ENCODE measurements around the gene RAPGEF1.

The RAPGEF1 gene

GRCh38 chr9:131752231-131752884 lies 12.5 kb upstream of the RAPGEF1 start:
- no peak for DNase-seq

GRCh38 chr9:131748411-131748955 lies 8.6 kb upstream of the RAPGEF1 start:
- no peak for DNase-seq

DNA sequence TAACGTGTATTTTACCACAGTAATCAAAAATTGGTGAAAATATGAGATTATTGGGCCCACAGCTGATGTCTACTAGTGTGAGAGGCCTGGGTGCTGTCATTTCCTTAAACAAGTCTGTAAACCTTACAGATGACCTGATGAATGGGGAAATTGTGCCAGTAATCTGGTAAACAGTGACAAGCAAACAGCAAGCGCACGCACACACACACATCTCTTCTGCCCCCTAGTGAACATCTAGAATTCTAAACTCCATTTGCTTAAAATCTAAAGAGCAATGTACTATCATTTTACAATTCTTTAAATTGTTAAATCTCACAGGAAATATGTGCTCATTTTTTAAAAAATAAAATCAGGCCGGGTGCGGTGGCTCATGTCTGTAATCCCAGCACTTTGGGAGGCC lies 7.5 kb upstream of the RAPGEF1 start:
- no peak for DNase-seq

- no peak for DNase-seq
These were observed 5.7 kb upstream of the RAPGEF1 start for GRCh38 chr9:131745610-131746009.

- DNase-seq = no peak
These were observed 4.9 kb upstream of the RAPGEF1 start for GRCh38 chr9:131744720-131745201.

- no peak for DNase-seq
These were observed 4.4 kb upstream of the RAPGEF1 start for GRCh38 chr9:131744171-131744719.

DNA sequence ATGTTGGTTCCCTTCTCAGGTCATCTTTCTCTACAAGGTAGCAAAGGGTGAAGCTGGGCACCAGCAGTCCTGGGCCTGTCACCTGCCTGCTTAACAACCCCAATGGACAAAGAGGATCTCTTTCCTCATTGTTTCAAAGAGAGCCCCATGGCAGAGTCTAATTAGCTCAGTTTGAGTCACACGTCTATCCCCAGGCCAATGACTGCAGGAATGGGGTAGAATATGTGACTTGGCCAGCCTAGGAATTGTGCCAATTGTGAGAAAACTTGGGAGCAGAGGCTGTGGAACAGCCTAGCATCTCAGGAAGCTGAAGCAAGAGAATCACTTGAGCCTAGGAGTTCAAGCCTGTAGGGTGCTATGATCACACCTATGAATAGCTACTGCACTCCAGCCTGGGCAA lies 3.6 kb upstream of the RAPGEF1 start:
- DNase-seq = no peak

DNA sequence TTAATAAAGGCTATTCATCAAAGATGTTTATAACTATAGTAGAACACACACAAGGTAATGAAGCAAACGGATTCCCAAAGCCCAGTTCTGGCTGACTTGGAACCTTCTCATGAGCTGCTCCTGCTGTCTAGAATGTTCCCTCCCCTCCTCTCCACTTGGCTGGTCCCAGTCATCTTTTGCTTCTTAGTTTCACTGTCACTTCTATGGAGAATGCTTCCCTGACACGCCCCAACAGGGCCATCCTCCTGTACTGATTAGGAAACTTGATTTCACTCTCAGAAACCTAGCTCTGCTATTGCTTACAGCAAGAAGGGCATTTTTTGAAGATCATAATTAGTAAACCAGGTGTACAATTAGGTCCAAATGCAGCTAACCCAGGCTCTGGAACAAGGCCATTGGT lies 3.2 kb upstream of the RAPGEF1 start:
- DNase-seq = no peak

DNA sequence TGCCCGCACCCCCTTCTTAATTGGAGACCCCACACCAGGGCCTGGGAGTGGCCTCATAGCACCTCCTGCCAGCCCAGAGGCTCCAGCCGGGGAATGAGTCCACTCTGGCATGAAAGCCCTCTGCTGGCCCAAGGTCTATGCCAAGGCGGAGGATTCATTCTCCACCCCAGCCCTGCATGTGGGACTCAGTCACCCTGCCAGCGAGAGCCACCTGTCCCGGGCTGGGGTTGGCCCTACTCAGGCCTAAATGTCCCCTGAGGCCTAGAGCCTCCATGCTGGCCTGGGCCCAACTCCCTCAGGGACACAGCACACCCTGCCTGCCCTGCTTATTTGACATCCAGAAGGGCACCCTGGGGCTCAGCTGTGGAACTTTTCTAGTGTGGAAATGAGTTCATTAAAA lies 1.0 kb upstream of the RAPGEF1 start:
- no peak for DNase-seq

DNA sequence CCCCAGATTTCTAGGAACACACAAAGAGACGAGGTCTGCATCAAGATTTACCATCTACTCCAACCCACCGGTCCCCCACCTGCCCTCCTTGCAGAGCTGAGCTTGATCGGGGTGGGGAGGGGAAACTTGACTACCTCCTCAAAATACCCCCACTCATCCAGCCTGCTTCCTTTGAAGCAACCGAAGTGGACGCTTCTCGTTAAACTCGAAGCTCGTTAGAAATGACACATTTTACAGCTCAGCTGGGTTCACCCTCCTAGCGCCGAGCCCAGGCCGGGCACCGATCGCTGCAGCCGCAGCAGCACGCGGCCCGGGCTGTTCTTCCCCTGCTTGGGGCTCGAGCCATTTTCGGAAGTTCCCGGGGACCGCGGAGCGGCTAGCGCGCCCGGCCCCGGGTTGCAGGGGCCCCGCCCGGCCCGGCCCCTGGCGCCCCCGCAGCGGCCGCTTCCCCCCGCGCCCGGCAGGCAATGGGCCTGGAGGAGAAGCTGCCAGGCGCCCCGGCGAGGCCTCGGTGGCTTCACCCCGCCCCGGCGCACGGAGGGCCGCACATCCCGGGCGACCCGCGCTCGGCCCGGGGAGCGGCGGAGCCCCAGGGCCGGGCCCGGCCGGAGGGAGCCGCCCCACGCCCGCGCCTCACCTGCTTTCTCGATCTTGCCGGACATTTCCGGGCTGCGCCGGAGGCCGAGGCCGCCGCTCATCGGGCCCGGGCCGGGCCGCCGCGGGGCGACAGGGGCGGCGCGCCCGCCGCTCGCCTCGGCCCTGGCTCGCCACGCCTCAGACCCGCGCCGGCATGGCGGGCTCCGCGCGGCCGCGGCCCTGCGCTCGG lies 530 bp downstream of the RAPGEF1 start:
- no peak for DNase-seq

GRCh38 chr9:131738293-131739132 lies 1.4 kb downstream of the RAPGEF1 start:
- no peak for DNase-seq

- no peak for DNase-seq
These were observed 2.5 kb downstream of the RAPGEF1 start for GRCh38 chr9:131737426-131737825.

DNA sequence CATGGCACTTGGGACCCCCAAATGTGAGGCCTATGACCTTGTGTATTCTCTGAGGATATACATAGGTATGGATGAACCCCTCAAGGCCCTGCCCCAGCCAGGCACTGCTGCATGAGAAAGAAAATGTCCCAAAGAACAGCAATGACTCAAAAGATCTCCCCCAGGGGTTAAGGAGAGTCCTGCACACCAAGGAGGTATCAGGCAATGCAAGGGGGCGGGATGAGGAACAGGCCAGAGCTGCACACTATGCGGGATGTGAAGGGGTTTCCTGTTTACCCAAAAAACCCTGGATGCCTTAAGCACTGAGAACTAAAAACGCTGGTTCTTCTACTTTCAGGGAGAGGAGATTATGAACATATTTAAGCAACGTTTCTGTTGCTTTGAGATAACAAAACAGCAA lies 3.4 kb downstream of the RAPGEF1 start:
- DNase-seq = no peak

DNA sequence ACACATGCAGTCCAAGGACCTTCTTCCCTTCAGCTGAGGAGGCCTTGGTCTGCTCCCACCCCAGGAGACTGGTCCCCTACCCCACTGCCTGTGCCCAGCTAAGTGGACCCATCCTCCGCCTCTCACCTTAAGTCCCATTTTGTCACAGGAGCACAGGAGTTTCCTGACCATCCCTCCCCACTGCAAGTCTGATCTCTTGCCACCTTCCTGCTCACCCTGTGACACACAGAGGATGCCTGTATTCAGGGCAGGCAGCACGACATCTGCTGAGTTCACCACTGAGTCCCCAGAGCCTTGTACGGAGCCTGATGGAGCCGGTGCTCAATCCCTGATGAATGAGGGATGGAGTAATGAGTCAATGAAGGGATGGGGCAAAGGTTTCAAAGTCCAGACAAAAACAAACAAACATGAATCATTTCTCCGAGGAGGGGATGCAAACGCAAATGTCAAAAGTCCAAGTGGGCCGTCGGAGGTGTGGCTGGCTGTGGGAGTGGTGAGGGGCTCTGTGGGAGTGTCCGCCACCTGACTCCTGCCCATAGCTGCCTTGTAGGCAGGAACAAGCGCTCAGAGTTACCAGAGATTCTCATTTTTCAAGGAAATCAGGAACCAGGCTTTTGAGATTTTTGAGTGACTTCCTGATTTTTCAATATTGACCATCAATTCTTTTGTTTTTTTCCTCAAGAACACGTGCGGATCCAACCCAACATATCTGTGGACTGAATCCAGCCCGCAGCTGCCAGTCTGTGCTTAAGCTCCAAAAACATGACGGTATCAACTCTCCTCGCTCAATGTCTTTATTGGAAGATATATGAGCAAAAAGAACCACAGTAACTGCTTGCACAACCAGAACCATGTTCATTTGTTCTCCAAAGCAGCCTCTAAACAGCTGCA lies 4.4 kb downstream of the RAPGEF1 start:
- DNase-seq = no peak

- no peak for DNase-seq
These were observed 5.1 kb downstream of the RAPGEF1 start for GRCh38 chr9:131734781-131735180.

- peak in 1 of 2 experiments; percentile 32 for DNase-seq
These were observed 5.7 kb downstream of the RAPGEF1 start for GRCh38 chr9:131734165-131734610.

DNA sequence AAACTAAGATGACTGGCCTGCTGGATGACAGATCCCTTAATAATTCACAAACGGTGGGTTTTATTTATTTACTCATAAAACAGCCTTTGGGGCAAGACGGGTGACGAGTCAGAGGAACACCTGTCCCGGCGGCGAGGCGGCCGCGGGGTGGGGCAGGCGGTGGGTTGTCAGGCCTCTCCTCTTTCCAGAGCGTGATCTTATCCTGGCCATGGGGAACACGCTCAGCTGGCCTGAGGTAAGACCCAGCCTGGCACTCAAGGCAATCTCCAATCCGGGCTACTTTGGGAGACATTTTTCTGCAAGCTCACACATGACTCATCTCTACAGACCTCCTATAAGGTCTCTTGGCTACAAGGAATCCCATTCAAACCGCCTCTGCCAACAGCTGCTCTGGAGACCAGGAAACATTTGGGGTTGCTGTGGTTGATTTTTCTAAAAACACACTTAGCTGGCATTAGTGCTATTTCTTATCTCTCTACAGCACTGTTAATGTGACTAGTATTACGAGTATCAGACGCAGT lies 6.3 kb downstream of the RAPGEF1 start:
- DNase-seq = no peak

DNA sequence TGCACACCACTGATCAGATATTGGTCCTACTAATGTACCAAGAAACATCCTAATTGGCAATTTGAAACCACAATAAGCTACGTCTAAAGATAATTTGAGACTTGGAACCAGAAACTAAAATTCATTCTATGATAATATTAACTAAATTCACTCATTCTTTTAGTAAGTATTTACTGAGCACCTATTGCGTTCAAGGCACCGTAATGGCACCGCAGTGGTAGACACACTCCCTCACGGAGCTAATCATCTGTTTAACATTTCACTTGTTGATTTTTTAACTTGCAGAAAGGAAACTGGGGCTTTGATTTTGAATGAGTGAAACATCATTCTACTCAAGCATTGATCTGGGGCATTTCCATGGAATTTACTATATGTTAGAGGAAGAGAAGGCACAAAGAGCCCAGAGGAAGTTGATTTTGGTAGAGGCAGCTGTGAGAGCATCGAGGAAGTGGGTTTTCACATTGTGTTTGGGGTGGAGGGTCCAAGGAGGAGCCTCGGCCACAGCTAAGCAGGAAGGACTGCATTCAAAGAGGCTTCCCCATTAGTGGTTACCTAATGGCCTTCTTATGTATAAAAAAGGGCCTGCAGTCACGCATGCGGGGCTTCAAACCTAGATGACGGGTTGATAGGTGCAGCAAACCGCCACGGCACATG lies 7.1 kb downstream of the RAPGEF1 start:
- DNase-seq = no peak

DNA sequence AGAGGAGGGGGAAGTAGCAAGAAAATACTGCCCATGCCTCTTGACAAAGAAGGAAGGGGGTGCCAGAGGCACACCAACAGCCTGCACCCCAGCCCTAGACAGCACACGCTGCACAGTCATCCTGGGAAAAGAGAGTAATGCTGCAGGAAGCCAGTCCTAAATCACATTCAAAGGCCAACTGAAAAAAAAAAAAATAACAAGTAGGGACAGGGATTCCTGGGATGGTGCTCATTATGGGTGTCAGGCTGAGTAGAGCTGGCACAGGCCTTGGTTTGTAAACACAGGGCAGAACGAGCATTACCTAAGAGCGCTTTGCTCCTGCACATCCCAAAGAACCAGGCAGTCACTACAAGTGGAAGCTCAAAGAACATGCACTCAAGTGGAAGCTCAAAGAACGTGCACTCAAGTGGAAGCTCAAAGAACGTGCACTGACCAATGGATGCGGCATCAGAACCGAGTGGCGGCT lies 7.8 kb downstream of the RAPGEF1 start:
- DNase-seq = peak; percentile 10 to 24

DNA sequence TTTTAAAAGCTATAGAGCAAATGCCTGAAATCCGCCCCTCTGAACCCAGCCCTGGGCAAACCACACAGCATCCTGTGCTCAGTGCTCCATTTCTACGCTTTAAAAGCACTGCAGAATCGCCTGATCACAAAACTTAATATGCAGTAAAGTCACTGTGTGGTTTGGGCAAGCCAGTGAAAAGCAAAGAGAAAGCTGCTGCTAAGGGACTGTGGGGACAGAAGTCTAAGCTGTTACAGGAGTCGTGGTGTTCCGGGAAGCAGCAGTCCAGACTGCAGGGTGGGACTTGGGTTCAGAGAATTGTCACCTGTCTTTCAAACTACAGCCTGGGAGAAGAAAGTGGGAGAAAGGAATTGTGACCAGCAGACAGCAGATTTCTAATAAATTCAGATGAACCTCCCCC lies 8.2 kb downstream of the RAPGEF1 start:
- no peak for DNase-seq

DNA sequence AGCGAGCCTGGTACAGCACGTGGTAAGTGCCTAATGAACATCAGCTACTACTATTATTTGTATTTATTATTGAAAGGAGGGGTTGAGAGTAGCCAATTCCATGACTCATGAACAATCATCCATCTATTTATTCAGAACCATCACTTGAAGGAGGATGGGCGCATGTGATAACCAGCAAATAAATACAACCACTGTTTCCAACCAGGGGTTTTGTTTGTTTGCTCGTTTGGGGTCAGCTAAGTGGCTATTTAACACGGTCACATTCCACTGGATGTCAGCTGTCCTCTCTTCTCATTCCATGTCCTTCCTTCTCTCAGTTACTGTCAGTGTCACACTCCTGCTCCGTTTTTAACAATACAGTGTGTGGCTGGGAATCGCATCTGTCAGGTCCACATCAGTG lies 8.6 kb downstream of the RAPGEF1 start:
- DNase-seq = no peak

Measured in NCI-H187 (cell line).